Dermis lymphatic vessel endothelial cell (primary cell): Measurements from ENCODE around the gene MAGOHB. TPM values are rescaled to one million over a fixed set of nuclear protein-coding genes. Genes with fewer than 3 reads are reported as not detected.

Experiments
- total RNA-seq: library from RNA; depleted of rRNA; stranded (reverse); fragments of >200 nt; gene quantifications from 2 replicates; pipeline ENCODE4 v1.2.1, GENCODE V29; 2014

The MAGOHB gene
- total RNA-seq: 10.7 and 12.5 TPM in 2 replicates

GRCh38 chr12:10613349-10614055 lies at the start of gene MAGOHB:
TSS of gene MAGOHB (minus strand) at chr12:10613609. CDS start at chr12:10613532, 77 bp downstream.

Other genes starting within 250 kb of the MAGOHB start
- gene KLRK1, start 223.6 kb downstream of the MAGOHB start, total RNA-seq: not detected in 2 replicates
- gene KLRC4, start 203.9 kb downstream of the MAGOHB start, total RNA-seq: not detected in 2 replicates
- gene KLRC3, start 193.0 kb downstream of the MAGOHB start, total RNA-seq: not detected in 2 replicates
- gene KLRC2, start 177.6 kb downstream of the MAGOHB start, total RNA-seq: not detected in 2 replicates
- gene KLRC1, start 160.2 kb downstream of the MAGOHB start, total RNA-seq: not detected in 2 replicates
- gene EIF2S3B, start 107.7 kb downstream of the MAGOHB start, total RNA-seq: 0.54 and 1.4 TPM in 2 replicates
- 2.7 and 7.8 TPM in 2 replicates for gene STYK1, start 60.4 kb upstream of the MAGOHB start, total RNA-seq
- gene YBX3, start 109.7 kb upstream of the MAGOHB start, total RNA-seq: 128 and 157 TPM in 2 replicates
- gene TAS2R7, start 189.0 kb upstream of the MAGOHB start, total RNA-seq: 0.09 TPM in 1 of 2 replicates, not detected in the other
- 0.09 and 0.11 TPM in 2 replicates for gene TAS2R8, start 193.7 kb upstream of the MAGOHB start, total RNA-seq
- 0.09 and 0.11 TPM in 2 replicates for gene TAS2R9, start 196.6 kb upstream of the MAGOHB start, total RNA-seq
- 0.43 and 0.77 TPM in 2 replicates for gene TAS2R10, start 212.7 kb upstream of the MAGOHB start, total RNA-seq
- 0.17 and 0.22 TPM in 2 replicates for gene PRR4, start 235.9 kb upstream of the MAGOHB start, total RNA-seq